Stomach (tissue), 9 donors: Measurements from ENCODE around the gene LHFPL6. TPM values are rescaled to one million over a fixed set of nuclear protein-coding genes. Genes with fewer than 3 reads are reported as not detected.
A peak's percentile ranks its signal among the peaks of the same experiment; 100 is the strongest.

Experiments
- DNase-seq, 2 donors: peaks; one replicate each; pipeline versions ENCODE4 v3.0.0 to v3.0.0-alpha.2; 2013 to 2019
- H3K27ac ChIP-seq, 5 donors: fragments of 200-600 bp in 4 of 5; sonication (generic) in 4 of 5; one replicate each; pipeline ENCODE4 v1.5.1; 2013 to 2019; ENCODE audit warnings: mild to moderate bottlenecking in 1 of 5, moderate library complexity in 1 of 5
- H3K27me3 ChIP-seq, 3 donors: fragments of 200-600 bp; sonication (generic); one replicate each; pipeline ENCODE4 v1.5.1; 2017 to 2019; ENCODE audit warnings: mixed run types in 1 of 3
- H3K36me3 ChIP-seq, 4 donors: fragments of 200-600 bp; sonication (generic); 1 replicate in 3 of 4; 2 replicates in 1 of 4; pipeline ENCODE4 v1.5.1; 2016 to 2019
- H3K4me1 ChIP-seq, 4 donors: fragments of 200-600 bp; sonication (generic); one replicate each; pipeline ENCODE4 v1.5.1; 2016 to 2019
- H3K4me3 ChIP-seq, 4 donors: fragments of 200-600 bp; sonication (generic) in 3 of 4; one replicate each; pipeline ENCODE4 v1.5.1; 2016 to 2019; ENCODE audit warnings: mild to moderate bottlenecking in 1 of 4
- H3K9me3 ChIP-seq, 4 donors: fragments of 200-600 bp; sonication (generic); one replicate each; pipeline ENCODE4 v1.5.1; 2016 to 2019
- EP300 ChIP-seq: sonication (generic); formaldehyde crosslinking; IDR thresholded peaks from one replicate; pipeline ENCODE4 v1.6.1; 2017; ENCODE audit warnings: antibody characterized with exemption
- POLR2A ChIP-seq, 4 donors: fragments of 450-650 bp; IDR thresholded peaks; one replicate each; pipeline ENCODE4 v1.6.1; 2016; ENCODE audit warnings: antibody characterized with exemption in 4 of 4, control low read depth in 2 of 4, mild to moderate bottlenecking in 1 of 4, moderate library complexity in 1 of 4
- POLR2AphosphoS5 ChIP-seq, 3 donors: sonication (generic); formaldehyde crosslinking; IDR thresholded peaks; one replicate each; pipeline ENCODE4 v1.6.1; 2016; ENCODE audit warnings: antibody characterized with exemption in 3 of 3
- WGBS, 5 donors: extraction: QIAGEN DNeasy Blood & Tissue Kit in 3 of 5; methylation state at CpG; one replicate each; pipeline versions ENCODE4 v1.1.5 to v1.1.7; 2013 to 2018; 5-methylcytosine and 5-hydroxymethylcytosine counted together
- intact Hi-C: fragments of 100-400 bp; cut with DNase I; formaldehyde crosslinking; loops from one replicate; pipeline ENCODE4 v1.15.1; 2023; ENCODE audit warnings: low total_unique reads
- polyA plus RNA-seq, 3 donors: library from polyadenylated mRNA; stranded (reverse); fragments of 200-250 nt; gene quantifications; one replicate each; pipeline ENCODE4 v1.2.3, GENCODE V29; 2013
- total RNA-seq, 5 donors: library from RNA; depleted of rRNA; stranded (reverse); fragments of >200 nt; gene quantifications; one replicate each; pipeline versions ENCODE4 v1.1.0 to v1.2.3, GENCODE V29; 2014 to 2016
- TF ChIP-seq, protein P1 (sequence below), 7 experiments: fragments of 450-650 bp in 4 of 7; fragments of 200-600 bp in 3 of 7; sonication (generic) in 3 of 7; IDR thresholded peaks; one replicate each; pipeline ENCODE4 v1.5.1; 2016 to 2019; ENCODE audit warnings: antibody characterized with exemption in 7 of 7, control low read depth in 2 of 7, mild to moderate bottlenecking in 1 of 7
- donor health status: healthy with polysubstance abuse.
- donor health status: Bipolar disorder and iron deficiency.
- donor health status: healthy.

LHFPL6 gene
- total and polyA plus RNA-seq, 8 donors, result 4.7 to 53.6 (median 10.9) TPM

DNA sequence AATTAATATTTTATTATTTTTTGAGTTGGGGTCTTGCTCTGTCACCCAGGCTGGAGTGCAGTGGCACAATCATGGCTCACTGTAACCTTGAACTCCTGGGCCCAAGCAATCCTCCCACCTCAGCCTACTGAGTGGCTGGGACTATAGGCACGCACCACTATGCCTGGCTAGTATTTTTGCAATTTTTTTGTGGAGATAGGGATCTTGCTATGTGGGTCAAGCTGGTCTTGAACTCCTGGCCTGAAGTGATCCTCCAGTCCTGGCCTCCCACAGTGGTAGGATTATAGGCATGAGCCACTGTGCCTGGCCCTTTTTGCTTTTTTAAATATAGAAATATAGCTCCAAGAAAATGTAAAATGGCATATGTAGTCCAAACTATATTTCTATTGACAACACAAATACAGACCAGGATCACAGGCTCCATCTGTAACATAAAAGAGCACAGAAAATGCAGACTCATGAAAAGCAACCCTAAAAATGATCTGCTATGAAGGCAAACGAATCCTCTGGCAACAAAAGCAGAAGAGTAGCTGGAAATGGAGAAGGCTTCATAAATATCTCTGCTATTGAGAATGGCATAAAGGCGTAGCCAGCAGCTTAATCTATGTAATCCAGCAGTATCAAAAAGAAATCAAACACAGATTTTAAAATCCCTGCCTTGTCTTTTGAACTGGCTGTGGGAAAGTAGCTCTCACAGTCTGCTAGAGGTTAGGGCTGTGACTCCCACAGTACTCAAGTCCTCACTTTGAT is 200.6 kb downstream of the LHFPL6 start:
- H3K36me3 ChIP-seq, result no peaks in the 10 kb centered on the region
- no peaks in the 10 kb centered on the region for H3K4me1 ChIP-seq
- intact Hi-C loops, result no loop called here
- 74 to 81% (median 77%) methylated on average over 3 of the region's 3 CpGs for WGBS, 5 donors
- no peaks in the 10 kb centered on the region for H3K27me3 ChIP-seq
- no peak overlapping the region for H3K27ac ChIP-seq
- DNase-seq, result no peak
- TF ChIP-seq POLR2AphosphoS5 (IDR thresholded peaks at IDR 0.05) (no peak), EP300 (no peak), POLR2A (IDR thresholded peaks at IDR 0.05) (no peak)
- TF ChIP-seq, protein P1, sequence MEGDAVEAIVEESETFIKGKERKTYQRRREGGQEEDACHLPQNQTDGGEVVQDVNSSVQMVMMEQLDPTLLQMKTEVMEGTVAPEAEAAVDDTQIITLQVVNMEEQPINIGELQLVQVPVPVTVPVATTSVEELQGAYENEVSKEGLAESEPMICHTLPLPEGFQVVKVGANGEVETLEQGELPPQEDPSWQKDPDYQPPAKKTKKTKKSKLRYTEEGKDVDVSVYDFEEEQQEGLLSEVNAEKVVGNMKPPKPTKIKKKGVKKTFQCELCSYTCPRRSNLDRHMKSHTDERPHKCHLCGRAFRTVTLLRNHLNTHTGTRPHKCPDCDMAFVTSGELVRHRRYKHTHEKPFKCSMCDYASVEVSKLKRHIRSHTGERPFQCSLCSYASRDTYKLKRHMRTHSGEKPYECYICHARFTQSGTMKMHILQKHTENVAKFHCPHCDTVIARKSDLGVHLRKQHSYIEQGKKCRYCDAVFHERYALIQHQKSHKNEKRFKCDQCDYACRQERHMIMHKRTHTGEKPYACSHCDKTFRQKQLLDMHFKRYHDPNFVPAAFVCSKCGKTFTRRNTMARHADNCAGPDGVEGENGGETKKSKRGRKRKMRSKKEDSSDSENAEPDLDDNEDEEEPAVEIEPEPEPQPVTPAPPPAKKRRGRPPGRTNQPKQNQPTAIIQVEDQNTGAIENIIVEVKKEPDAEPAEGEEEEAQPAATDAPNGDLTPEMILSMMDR (IDR thresholded peaks at IDR 0.05), result no peak
- no peaks in the 10 kb centered on the region for H3K9me3 ChIP-seq
- H3K4me3 ChIP-seq, result no peak overlapping the region

DNA sequence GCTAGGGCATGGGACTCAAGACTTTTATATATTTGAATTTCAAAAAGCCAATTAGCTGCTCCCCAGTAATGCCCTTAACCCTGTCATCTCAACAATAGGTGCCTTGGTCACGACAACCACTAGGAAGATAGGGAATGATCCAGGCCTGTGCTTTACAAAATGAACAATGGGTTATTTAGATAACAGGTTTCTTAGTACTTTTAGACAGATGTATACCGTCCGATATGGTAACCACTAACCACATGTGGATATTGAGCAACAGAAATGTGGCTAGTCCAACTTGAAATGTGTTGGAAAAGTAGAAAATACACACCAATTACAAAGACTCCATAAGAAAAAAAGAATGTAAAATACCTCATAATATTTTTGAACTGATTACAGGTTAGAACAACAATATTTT is 201.2 kb downstream of the LHFPL6 start:
- H3K4me3 ChIP-seq, result no peak overlapping the region
- H3K36me3 ChIP-seq, result no peaks in the 10 kb centered on the region
- TF ChIP-seq, protein P1 (IDR thresholded peaks at IDR 0.05), result no peak
- TF ChIP-seq POLR2A (IDR thresholded peaks at IDR 0.05), result no peak
- no peak for TF ChIP-seq POLR2AphosphoS5 (IDR thresholded peaks at IDR 0.05)
- TF ChIP-seq EP300, result no peak
- no peak for DNase-seq
- H3K27me3 ChIP-seq, result no peaks in the 10 kb centered on the region
- H3K9me3 ChIP-seq, result no peaks in the 10 kb centered on the region
- WGBS, 5 donors, result 77 to 86% (median 83%) methylated on average over 3 of the region's 3 CpGs
- H3K4me1 ChIP-seq, result no peaks in the 10 kb centered on the region
- intact Hi-C loops, result no loop called here
- H3K27ac ChIP-seq, result no peak overlapping the region

DNA sequence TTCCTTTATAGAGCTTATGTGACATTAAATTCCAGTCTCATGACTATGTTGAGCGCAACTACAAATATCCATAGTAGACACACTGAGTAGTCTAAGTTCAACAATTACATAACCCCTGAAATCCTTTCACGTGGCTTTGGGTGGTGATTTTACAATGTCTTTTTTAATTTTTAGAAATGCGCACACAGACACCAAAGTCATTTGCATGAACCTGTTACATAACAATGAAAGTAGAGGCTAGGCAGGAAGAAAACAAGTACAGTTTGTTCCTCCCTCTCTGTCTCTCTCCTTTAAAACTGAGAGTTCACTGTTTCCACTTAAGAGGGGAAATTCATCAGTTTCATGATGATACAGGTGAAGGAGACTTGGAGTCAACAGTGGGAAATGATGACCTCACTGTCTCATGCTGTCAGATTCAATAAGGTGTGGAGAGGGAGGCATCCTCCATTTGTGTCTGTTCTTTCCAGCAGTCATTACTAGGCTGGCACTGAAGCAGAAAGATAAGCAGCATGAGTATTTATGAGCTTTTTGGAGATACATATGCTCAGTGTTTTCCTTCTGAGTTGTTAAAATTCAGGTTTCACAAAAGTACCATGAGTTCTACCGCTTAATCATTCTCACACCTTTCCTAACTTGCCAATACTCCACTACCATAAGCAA is 201.8 kb downstream of the LHFPL6 start:
- no peaks in the 10 kb centered on the region for H3K4me1 ChIP-seq
- no peak overlapping the region for H3K4me3 ChIP-seq
- H3K9me3 ChIP-seq, result no peaks in the 10 kb centered on the region
- H3K36me3 ChIP-seq, result no peaks in the 10 kb centered on the region
- no peak for DNase-seq
- intact Hi-C loops, result no loop called here
- WGBS, 5 donors, result 84 to 91% (median 85%) methylated on average over 4 of the region's 4 CpGs
- no peak overlapping the region for H3K27ac ChIP-seq
- no peaks in the 10 kb centered on the region for H3K27me3 ChIP-seq
- no peak for TF ChIP-seq POLR2A (IDR thresholded peaks at IDR 0.05)
- TF ChIP-seq, protein P1 (IDR thresholded peaks at IDR 0.05), result no peak
- TF ChIP-seq EP300, result no peak
- TF ChIP-seq POLR2AphosphoS5 (IDR thresholded peaks at IDR 0.05), result no peak

DNA sequence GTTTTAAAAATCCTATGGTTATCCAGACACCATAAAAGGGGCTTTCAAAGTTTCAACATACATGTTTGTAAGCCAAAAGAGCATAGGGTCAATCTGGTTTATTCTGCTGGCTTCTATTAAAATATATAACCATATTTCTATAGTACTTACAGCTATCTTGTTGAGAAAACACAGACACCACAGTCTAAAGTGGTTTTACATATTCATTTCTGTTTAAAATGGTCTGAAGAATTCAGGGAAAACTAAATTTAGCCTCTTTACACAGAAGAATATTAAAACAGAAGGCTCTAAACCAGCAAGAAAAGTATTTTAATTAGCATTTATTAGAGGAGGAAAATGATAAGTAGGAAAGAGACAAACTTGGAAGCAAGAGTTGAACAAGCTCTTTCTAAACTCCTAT is 203.9 kb downstream of the LHFPL6 start:
- no peaks in the 10 kb centered on the region for H3K9me3 ChIP-seq
- H3K27me3 ChIP-seq, result no peaks in the 10 kb centered on the region
- no peak overlapping the region for H3K4me3 ChIP-seq
- TF ChIP-seq POLR2A (IDR thresholded peaks at IDR 0.05), result no peak
- TF ChIP-seq EP300, result no peak
- no peak for TF ChIP-seq POLR2AphosphoS5 (IDR thresholded peaks at IDR 0.05)
- TF ChIP-seq, protein P1 (IDR thresholded peaks at IDR 0.05), result no peak
- DNase-seq, result peak in 1 of 2 donors; percentile 41
- H3K4me1 ChIP-seq, result peaks cover 0 to 9% (median 3%) of the 10 kb centered on the region in 4 donors
- no peak overlapping the region for H3K27ac ChIP-seq
- intact Hi-C loops, result no loop called here
- no peaks in the 10 kb centered on the region for H3K36me3 ChIP-seq
